Anterior cingulate cortex (tissue), 58 donors: ENCODE measurements around the gene BPNT1.
A peak's percentile ranks its signal among the peaks of the same experiment; 100 is the strongest.

ENCODE experiments used
- DNase-seq, 58 donors: peaks; one replicate each; lab custom pipeline; 2025; lab: John Stamatoyannopoulos, UW

Gene BPNT1

GRCh38 chr1:220019071-220019470 is 70.5 kb downstream of the BPNT1 start:
- DNase-seq = no peak

GRCh38 chr1:220013497-220013896 is 76.1 kb downstream of the BPNT1 start:
- peak in 2 of 58 donors; percentile 0 to 31 for DNase-seq

- DNase-seq = no peak
These were observed 77.3 kb downstream of the BPNT1 start for GRCh38 chr1:220012259-220012658.

GRCh38 chr1:220011620-220012019 is 78.0 kb downstream of the BPNT1 start:
- DNase-seq = no peak
